Measurements from ENCODE around the gene GPR89A. TPM values are rescaled to one million over a fixed set of nuclear protein-coding genes. Genes with fewer than 3 reads are reported as not detected.

GPR89A gene
- polyA plus RNA-seq, 1 experiment = 14.1 TPM

- ChIA-PET CTCF (interaction anchor here (2.2 kb wide), 1 partner anchor 33 kb away, joined by 8 read pairs; no protein-coding TSS in a partner anchor), POLR2A (no interaction called here)
- no peak for TF ChIP-seq CTCF (IDR thresholded peaks at IDR 0.05; ENCODE audit: insufficient read depth, low read depth, low read length)
- Histone ChIP-seq H3K36me3 (ENCODE audit: control insufficient read depth, insufficient read depth, low read length) (no peaks in the 10 kb centered on the region), H3K4me3 (ENCODE audit: low read depth, low read length) (no peak overlapping the region), H3K27me3 (ENCODE audit: control insufficient read depth, insufficient read depth, low read length) (no peaks in the 10 kb centered on the region)
- no peak for DNase-seq (ENCODE audit: low read depth)
Observed at GRCh38 chr1:145688328-145688727, 80.5 kb downstream of the GPR89A start.

GRCh38 chr1:145688924-145689323, 81.1 kb downstream of the GPR89A start:
- POLR2A ChIA-PET = no interaction called here
- no peak for TF ChIP-seq CTCF (IDR thresholded peaks at IDR 0.05; ENCODE audit: insufficient read depth, low read depth, low read length)
- no peak overlapping the region for H3K4me3 ChIP-seq (ENCODE audit: low read depth, low read length)
- no peak for DNase-seq (ENCODE audit: low read depth)
- CTCF ChIA-PET = interaction anchor here (1.4 to 2.2 kb wide), 2 partner anchors 15 to 32 kb away, joined by 4 to 8 read pairs; no protein-coding TSS in a partner anchor
- no peaks in the 10 kb centered on the region for H3K36me3 ChIP-seq (ENCODE audit: control insufficient read depth, insufficient read depth, low read length)
- no peaks in the 10 kb centered on the region for H3K27me3 ChIP-seq (ENCODE audit: control insufficient read depth, insufficient read depth, low read length)

GRCh38 chr1:145689922-145690321, 82.1 kb downstream of the GPR89A start:
- Histone ChIP-seq H3K27me3 (ENCODE audit: control insufficient read depth, insufficient read depth, low read length) (no peaks in the 10 kb centered on the region), H3K4me3 (ENCODE audit: low read depth, low read length) (no peak overlapping the region), H3K36me3 (ENCODE audit: control insufficient read depth, insufficient read depth, low read length) (no peaks in the 10 kb centered on the region)
- CTCF ChIA-PET = interaction anchor here (1.4 to 2.2 kb wide), 2 partner anchors 14 to 31 kb away, joined by 4 to 8 read pairs; no protein-coding TSS in a partner anchor
- POLR2A ChIA-PET = no interaction called here
- TF ChIP-seq CTCF (IDR thresholded peaks at IDR 0.05; ENCODE audit: insufficient read depth, low read depth, low read length) = no peak
- DNase-seq (ENCODE audit: low read depth) = no peak

GRCh38 chr1:145690587-145691558, 83.1 kb downstream of the GPR89A start:
- no peak overlapping the region for H3K4me3 ChIP-seq (ENCODE audit: low read depth, low read length)
- ChIA-PET POLR2A (no interaction called here), CTCF (no interaction called here)
- H3K36me3 ChIP-seq (ENCODE audit: control insufficient read depth, insufficient read depth, low read length) = no peaks in the 10 kb centered on the region
- H3K27me3 ChIP-seq (ENCODE audit: control insufficient read depth, insufficient read depth, low read length) = no peaks in the 10 kb centered on the region
- no peak for TF ChIP-seq CTCF (IDR thresholded peaks at IDR 0.05; ENCODE audit: insufficient read depth, low read depth, low read length)
- peak; percentile 26 for DNase-seq (ENCODE audit: low read depth)

GRCh38 chr1:145692785-145693443, 85.1 kb downstream of the GPR89A start:
- Histone ChIP-seq H3K36me3 (ENCODE audit: control insufficient read depth, insufficient read depth, low read length) (no peaks in the 10 kb centered on the region), H3K27me3 (ENCODE audit: control insufficient read depth, insufficient read depth, low read length) (no peaks in the 10 kb centered on the region), H3K4me3 (ENCODE audit: low read depth, low read length) (no peak overlapping the region)
- ChIA-PET CTCF (interaction anchor here (1.0 to 1.2 kb wide), 2 partner anchors 10 to 28 kb away, joined by 3 read pairs; no protein-coding TSS in a partner anchor), POLR2A (no interaction called here)
- no peak for DNase-seq (ENCODE audit: low read depth)
- TF ChIP-seq CTCF (IDR thresholded peaks at IDR 0.05; ENCODE audit: insufficient read depth, low read depth, low read length) = no peak

Data from BJ (cell line).